Measurements from ENCODE around the gene PTPRE.

GRCh38 chr10:127937915-127938463 is 31.1 kb downstream of the PTPRE start:
- TF ChIP-seq CTCF (conservative IDR thresholded peaks at IDR 0.05) (no peak), EZH2 (IDR thresholded peaks at IDR 0.05; ENCODE audit: low read depth) (no peak)
